Measurements from ENCODE around the gene TMEM119. TPM values are rescaled to one million over a fixed set of nuclear protein-coding genes. Genes with fewer than 3 reads are reported as not detected.

The TMEM119 gene
- total and polyA plus RNA-seq, 2 of the 13 experiments (the other 11 are each of a cell fraction or from before 2014, with no cell fraction given) = not detected

- TF ChIP-seq ZNF570 (CRISPR knock-in tag; IDR thresholded peaks at IDR 0.05; ENCODE audit: borderline replicate concordance) (no peak), ATRX (CRISPR knock-in tag; IDR thresholded peaks at IDR 0.05; ENCODE audit: borderline replicate concordance) (no peak), ARID2 (CRISPR knock-in tag; IDR thresholded peaks at IDR 0.05; ENCODE audit: borderline replicate concordance) (no peak), SIN3A (IDR thresholded peaks at IDR 0.05; ENCODE audit: borderline replicate concordance, low read depth, low read length) (no peak), ZNF17 (CRISPR knock-in tag; IDR thresholded peaks at IDR 0.05) (no peak), SOX6 (IDR thresholded peaks at IDR 0.05) (no peak), SOX6 (CRISPR knock-in tag; IDR thresholded peaks at IDR 0.05) (peak; percentile 74), TCF7 (IDR thresholded peaks at IDR 0.05; ENCODE audit: low read depth) (no peak), MEIS1 (CRISPR knock-in tag; IDR thresholded peaks at IDR 0.05; ENCODE audit: borderline replicate concordance) (no peak), GLI4 (CRISPR knock-in tag; IDR thresholded peaks at IDR 0.05; ENCODE audit: borderline replicate concordance) (no peak), ZBTB33 (CRISPR knock-in tag; IDR thresholded peaks at IDR 0.05) (0 out of 2 replicates have a peak, but pooled peaks have one; percentile 5), ZMYM4 (CRISPR knock-in tag; IDR thresholded peaks at IDR 0.05) (peak; percentile 47; the same call in 1 of the 2 replicates), ZNF850 (CRISPR knock-in tag; conservative IDR thresholded peaks at IDR 0.05) (no peak), SNAPC4 (CRISPR knock-in tag; IDR thresholded peaks at IDR 0.05) (peak; percentile 67; the same call in 1 of the 2 replicates), HNRNPH1 (optimal IDR thresholded peaks at IDR 0.05; ENCODE audit: low read depth, low read length) (no peak), ZNF292 (CRISPR knock-in tag; IDR thresholded peaks at IDR 0.05; ENCODE audit: borderline replicate concordance, low read depth) (peak; percentile 36; the same call in 1 of the 2 replicates), CBX1 (IDR thresholded peaks at IDR 0.05; ENCODE audit: low read depth) (peak; percentile 25), NFIC (IDR thresholded peaks at IDR 0.05; ENCODE audit: low read length) (no peak), LBX2 (CRISPR knock-in tag; IDR thresholded peaks at IDR 0.05; ENCODE audit: borderline replicate concordance) (no peak)
- TF ChIP-seq, protein P1, sequence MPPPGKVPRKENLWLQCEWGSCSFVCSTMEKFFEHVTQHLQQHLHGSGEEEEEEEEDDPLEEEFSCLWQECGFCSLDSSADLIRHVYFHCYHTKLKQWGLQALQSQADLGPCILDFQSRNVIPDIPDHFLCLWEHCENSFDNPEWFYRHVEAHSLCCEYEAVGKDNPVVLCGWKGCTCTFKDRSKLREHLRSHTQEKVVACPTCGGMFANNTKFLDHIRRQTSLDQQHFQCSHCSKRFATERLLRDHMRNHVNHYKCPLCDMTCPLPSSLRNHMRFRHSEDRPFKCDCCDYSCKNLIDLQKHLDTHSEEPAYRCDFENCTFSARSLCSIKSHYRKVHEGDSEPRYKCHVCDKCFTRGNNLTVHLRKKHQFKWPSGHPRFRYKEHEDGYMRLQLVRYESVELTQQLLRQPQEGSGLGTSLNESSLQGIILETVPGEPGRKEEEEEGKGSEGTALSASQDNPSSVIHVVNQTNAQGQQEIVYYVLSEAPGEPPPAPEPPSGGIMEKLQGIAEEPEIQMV (CRISPR knock-in tag; IDR thresholded peaks at IDR 0.05; ENCODE audit: low read depth) = no peak
These were observed 22.5 kb upstream of the TMEM119 start (continued) for GRCh38 chr12:108620236-108620879.
